H1 (cell line): ENCODE results near the gene CTNNBL1. TPM values are rescaled to one million over a fixed set of nuclear protein-coding genes. Genes with fewer than 3 reads are reported as not detected.

Experiments
- ASH2L ChIP-seq: fragments of 200-600, 300-600 bp; sonication (generic); IDR thresholded peaks from one replicate; pipeline ENCODE4 v1.7.1; 2017; ENCODE audit warnings: low read length
- CHD2 ChIP-seq: IDR thresholded peaks from 2 replicates; pipeline ENCODE4 v1.6.1; 2012; ENCODE audit warnings: low read length, improper control_type of control experiment
- EGR1 ChIP-seq: IDR thresholded peaks from 2 replicates; pipeline ENCODE4 v1.6.1; 2011; ENCODE audit warnings: low read depth, low read length, borderline replicate concordance
- GTF2F1 ChIP-seq: IDR thresholded peaks from 2 replicates; pipeline ENCODE4 v1.6.1; 2012; ENCODE audit warnings: low read depth, low read length, improper control_type of control experiment, borderline replicate concordance
- HDAC6 ChIP-seq: IDR thresholded peaks from one replicate; pipeline ENCODE4 v1.7.1; 2012; ENCODE audit warnings: low read depth, mild to moderate bottlenecking, inconsistent platforms, low read length, moderate library complexity
- TAF7 ChIP-seq: optimal IDR thresholded peaks from 2 replicates; pipeline ENCODE3; 2011; ENCODE audit warnings: low read depth, mild to moderate bottlenecking, inconsistent platforms, low read length, moderate library complexity, borderline replicate concordance
- polyA plus RNA-seq, 7 experiments: library from polyadenylated mRNA; depleted of rRNA in 3 of 7; stranded (reverse) in 5 of 7; unstranded in 2 of 7; fragments of >200 nt in 5 of 7; fragments of 200-250 nt in 2 of 7; gene quantifications; 1 replicate in 5 of 7; 2 replicates in 1 of 7; 4 replicates in 1 of 7; pipeline versions ENCODE4 v1.2.1 to v1.2.3, GENCODE V29; 2011 to 2013; ENCODE audit warnings: missing spikeins in 2 of 7, mixed read lengths in 2 of 7
- total RNA-seq: library from RNA; stranded (reverse); fragmentation: NEBNext Ultra II Directional; extraction: Animal tissue kit (Norgen Biotek cat#: 25700); gene quantifications from 2 replicates; pipeline ENCODE4 v1.2.1, GENCODE V29; 2021

The CTNNBL1 gene
- total and polyA plus RNA-seq, 2 of the 8 experiments (the other 6 are each of a cell fraction or from before 2014, with no cell fraction given), result 19.6 to 81.6 TPM

- no peak for TF ChIP-seq HDAC6
- TF ChIP-seq CHD2, result no peak
- no peak for TF ChIP-seq GTF2F1
- no peak for TF ChIP-seq TAF7
- TF ChIP-seq EGR1, result no peak
- TF ChIP-seq ASH2L, result no peak
- TF ChIP-seq, all 59 proteins: peak for 0
Observed at GRCh38 chr20:37807471-37808232, 113.8 kb downstream of the CTNNBL1 start (continued).
